8988T (cell line): Measurements from ENCODE around the gene KCTD2.

ENCODE experiments used
- DNase-seq: peaks from one replicate; pipeline ENCODE4 v3.0.0; 2011

Gene KCTD2

DNA sequence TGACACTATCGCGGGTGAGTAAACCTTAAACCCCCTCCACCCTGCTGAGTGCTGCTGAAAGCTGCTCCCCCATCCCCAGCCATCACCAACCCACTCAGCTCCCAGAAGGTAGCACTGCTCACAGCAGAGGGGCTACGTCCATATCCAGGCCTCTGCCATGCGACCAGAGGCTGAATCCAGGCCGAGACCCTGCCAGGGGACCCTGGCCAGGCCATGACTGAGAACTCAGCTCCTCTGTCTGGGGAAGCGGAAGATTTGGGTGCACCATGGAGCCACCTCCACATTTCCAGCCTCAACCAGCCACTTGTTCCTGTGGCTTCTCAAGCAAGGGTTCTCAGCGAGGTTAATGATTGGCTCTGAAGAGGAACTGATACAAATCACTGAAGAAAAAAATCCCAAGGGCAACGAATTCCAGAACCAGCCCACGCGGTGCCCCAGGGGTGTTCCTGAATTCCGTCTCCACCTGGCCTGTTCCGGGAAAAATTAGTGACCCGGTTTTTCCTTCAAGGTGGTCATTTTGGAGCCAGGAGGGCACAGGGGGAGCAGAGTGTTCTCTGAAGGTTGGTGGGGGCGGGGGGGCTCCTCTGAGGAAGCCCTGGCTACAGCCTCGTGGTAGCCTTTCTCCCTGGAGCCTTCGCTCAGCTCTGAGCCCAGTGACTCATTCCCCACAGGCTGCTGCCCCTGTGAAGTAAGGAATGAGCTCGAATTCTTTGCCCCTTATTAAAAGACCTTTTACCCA is 31.4 kb downstream of the KCTD2 start:
- DNase-seq = peak; percentile 61

DNA sequence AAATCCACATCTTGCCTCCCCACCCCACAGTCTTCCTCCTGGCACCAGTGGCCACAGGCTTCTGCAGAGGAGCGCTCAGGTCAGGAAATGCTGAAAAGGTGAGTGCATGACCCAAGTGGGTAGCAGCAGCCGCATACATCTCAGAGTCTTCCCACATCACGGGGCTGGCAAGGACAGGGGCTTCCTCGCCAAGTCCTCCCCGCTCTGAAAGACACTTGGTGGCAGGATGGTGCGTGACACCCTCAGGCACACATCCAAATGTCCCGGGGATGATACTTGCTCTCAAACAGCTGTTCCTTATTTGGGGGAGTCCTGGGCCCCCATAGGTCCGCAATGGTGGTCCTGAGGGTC is 32.0 kb downstream of the KCTD2 start:
- no peak for DNase-seq

DNA sequence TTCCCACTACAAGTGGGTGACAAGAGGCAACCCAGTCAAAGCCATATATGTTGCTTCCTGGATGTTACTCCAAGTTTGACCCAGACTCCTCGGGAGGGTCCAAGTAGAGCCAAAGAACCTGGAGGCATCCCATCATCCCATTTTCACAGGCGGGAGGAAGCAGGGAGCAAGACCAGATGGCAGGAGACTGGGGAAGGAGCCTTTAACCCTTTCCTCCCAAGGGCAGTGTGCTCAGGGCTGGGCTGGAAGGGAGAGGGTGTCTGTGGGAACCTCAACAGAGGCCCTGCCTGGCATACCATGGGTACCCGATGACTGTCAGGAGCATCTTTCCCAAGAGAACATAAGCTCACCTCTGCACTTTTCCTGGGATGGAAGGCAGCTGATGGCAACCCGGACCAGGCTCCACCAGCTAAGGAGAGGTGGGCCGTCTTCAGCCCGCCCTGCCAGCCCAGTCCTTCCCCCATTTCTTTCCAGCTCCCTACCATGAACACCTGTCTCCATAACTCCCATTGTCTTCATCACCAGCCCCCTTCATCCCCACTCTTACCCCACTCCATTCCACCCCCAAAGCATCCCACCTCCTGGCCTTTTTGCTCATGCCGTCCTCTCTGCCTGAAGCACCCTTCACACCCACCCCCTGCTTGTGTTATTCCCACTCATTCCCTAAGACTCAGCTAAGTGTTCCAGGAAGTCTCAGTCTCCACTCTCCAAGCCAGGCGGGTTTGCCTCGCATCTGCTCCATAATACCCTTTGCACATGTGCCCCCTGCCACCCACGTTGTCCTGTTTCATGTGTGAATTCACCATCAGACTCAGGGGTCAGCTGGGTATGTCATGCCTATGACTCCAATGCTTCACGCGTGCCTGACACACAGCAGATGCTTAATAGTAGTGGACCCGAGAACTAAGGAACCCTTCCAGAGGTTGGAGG is 34.9 kb downstream of the KCTD2 start:
- no peak for DNase-seq

DNA sequence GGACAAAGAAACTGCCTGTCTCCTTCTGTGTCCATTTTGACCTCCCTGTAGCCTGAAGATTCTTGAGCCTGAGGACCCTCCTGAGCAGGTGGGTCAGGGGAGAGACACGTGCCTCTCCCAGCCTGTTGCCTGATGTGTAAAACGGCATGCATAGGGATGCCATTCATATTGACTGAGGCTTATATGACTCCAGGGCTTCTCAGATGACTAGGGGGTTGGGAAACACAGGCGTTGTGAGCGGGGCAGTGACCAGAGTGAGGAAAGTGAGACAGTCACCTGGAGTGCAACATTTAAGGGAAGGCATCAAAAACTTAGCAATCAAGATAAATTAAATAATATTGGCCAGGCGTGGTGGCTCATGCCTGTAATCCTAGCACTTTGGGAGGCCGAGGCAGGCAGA is 35.7 kb downstream of the KCTD2 start:
- DNase-seq = no peak

DNA sequence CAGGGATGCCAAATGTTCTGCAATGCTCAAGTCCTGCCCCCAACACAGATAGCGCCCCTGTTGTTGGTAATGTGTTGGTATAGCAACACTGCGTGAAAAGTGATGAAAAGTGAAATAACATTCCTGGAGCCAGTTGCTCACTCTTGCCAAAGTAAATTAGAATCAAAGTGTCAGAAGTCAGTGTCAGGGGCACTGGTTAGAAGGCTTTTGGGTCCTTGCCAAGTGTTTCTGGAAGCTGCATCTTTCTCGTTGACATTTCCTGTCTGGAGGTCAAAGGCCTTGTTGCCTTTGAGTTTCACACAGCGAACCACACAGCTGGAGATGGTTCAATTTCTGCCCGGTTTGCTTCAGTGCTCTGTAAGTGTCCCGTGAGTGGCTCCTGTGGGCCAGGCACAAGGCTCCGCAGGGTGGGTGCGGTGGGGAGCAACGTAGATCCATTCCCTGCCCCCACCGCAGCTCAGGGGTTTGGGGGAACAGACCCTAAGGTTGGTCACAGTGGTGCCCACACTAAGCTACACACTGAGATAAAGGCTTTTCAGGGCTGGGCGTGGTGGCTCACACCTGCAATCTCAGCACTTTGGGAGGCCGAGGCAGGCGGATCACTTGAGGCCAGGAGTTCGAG is 37.1 kb downstream of the KCTD2 start:
- no peak for DNase-seq

DNA sequence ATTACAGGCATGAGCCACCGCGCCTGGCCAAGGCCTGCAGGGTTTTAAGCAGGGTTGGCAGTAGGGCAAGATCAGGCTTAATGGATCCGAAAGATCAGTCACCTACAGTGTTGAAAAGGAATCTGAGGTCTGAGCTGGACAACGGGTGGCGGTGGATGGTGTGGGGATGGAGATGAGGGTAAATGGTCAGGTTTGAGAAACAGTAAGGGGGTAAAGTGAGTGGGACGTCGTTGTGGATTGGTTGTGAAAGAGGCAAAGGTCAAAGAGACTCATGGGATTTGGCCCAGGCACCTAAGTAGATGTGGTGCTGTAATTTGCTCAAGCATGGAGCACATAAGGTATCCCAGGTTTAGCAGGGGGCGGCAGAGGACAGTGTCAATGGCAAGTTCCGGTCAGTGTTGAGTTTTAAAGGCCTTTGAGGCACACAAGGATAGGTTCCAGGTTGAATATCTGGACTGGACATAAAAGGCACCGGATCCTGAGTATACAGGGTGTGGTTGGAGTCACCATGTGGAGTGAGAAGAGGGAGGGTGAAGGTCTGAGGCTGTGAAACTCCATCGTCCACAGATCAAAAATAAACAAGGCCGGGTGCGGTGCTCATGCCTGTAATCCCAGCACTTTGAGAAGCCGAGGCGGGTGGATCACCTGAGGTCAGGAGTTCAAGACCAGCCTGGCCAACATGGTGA is 39.6 kb downstream of the KCTD2 start:
- no peak for DNase-seq

DNA sequence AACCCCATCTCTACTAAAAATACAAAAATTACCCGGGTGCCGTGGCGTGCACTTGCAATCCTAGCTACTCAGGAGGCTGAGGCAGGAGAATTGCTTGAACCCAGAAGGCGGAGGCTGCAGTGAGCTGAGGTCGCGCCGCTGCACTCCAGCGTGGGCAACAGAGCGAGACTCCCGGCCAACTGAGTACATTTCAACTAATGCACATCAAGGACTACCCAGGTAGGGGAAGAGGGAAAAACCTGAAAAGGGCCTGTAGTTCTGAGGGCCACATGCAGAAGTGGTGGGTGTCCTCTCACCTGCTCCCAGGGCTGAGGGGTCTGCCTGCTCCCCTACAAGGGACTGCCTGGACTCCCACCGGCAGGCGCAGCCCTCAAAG is 40.1 kb downstream of the KCTD2 start:
- DNase-seq = no peak

DNA sequence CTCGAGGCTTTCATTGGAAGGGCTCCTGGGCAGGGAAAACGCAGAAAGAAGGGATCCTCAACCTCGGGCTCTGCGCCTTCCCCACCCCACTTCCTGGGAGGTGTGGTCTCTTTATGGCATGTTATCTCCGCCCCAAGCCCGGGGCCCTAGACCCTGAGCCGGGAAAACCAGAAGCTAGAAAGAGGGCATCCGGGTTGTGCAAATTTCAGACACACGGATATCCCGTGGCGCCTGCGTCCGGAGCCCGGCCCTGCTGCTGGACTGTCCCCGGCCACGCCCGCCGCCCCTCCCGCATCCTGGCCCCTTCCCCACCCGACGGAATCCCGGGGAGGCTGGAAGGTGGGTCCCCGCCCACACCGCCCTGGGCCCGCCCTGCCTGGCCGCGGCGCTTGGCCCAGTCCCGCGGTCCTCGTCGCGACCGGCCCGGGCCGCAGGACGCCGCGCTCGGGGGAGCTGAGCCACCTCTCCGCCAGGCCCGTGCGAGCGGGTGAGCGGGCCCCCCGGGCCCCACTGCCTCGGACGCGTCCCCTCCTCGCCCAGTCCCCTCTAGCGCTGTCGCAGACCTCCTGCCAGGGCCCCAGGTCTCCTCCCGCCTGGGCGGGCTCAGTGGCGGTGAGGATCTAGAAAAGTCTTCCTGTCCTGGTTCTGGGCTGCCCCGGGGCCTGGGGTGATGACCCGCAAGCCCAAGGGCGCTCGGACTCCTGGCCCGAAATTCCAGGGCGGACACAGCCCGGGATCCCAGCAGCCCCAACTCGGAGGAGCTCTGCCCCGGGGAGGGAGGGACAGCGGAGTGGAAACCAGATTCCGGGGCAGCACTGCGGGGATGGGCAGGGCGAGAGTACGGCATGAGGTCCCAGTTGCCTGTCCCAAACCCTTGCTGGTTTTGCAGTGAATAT is 40.8 kb downstream of the KCTD2 start, which contains the start of gene SLC16A5:
Gene SLC16A5, plus strand, starts transcription at position 397 of the 896 bp plus-strand sequence. CDS start 5,683 bp downstream, outside the sequence.
- peak; percentile 83 for DNase-seq

DNA sequence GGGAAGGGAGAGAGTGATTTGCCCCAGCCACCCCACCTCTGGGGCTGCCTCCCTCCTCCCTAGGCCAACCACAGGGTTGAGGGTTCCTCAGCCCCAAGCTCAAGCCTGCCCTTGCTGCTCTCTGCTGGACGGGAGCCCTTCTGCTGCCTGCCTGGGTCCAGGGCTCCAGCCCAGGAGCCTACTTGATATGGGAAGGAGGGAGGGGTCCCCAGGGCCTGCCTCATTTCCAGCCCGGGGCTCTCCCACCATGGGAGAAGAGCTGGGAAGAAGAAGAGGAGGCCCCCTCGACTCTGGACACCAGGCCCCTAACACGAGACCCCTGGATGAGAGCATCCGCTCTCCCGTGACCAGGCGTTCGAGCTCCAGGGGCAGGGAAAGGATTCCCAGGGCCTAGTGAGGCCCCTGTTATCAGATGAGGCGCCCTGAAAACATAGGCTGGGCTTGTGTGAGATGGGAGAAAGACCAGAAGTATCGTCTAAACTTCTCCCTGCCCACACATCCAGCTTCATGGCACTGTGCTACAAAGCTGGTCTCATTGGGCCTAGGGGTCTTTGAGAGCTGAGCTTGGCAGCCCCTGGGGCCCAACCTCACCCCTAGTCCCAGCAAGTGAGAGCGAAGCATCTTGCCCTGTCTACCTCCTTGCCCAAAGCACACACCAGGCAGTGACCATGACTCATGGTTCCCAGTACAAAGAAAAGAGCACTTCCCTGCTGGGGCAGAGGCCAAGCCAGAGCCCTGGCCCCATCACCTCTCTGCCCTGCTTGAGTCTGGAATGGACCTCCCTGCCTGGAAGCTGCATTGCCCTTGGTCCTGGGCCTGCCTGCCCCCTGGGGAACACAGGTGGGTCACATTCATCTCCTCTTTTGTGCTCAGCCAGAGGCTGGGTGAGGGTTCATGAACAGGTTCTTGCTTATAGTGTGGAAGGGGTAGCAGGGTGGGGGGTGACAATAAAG is 41.7 kb downstream of the KCTD2 start:
- DNase-seq = no peak

DNA sequence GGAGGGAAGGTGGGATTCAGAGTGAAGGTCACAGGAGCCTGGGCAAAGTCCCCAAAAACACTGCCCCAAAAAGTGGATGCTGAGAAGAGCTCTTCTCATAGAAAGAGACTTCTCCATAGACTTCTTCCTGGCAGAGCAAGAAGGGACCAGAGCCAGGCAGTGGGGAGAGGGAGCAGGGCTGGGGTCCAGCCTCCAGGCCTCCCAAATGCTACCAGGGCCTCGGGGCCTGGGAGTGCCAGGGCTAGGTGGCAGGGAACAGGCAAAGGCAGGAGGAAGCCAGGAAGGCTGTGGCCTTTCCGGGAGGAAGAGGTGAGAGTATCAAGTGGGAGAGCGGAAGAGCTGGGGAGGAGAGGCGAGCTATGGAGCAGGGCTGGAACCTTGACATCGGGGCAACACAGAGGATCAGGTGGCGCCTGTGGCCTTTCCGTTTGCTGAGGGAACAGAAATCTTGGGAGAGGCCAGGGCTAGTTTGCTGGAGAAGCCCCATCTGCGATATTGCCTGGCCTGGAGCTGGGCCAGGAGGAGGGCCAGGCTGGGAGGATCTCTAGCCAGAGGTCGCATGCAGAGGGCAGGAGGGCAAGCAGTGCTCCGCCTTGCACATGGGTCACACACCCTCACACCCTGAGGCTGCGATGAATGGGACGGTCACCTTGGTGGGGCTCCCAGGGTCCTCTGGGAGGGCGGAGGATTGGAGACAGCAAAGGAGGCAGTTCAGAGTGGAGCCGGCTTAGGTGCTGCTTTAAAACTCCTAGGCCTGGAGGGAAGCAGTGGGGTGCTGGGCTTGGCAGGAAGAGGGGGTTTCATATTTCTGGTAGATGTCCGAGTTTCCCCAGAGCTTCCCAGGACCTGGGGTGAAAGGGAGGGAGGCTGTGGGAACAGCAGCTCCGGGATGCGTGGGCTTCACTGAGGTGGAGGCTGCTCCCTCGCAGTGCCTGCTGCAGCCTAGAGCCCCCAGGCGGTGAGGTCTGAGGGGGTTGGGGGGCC is 44.1 kb downstream of the KCTD2 start:
- DNase-seq = no peak

DNA sequence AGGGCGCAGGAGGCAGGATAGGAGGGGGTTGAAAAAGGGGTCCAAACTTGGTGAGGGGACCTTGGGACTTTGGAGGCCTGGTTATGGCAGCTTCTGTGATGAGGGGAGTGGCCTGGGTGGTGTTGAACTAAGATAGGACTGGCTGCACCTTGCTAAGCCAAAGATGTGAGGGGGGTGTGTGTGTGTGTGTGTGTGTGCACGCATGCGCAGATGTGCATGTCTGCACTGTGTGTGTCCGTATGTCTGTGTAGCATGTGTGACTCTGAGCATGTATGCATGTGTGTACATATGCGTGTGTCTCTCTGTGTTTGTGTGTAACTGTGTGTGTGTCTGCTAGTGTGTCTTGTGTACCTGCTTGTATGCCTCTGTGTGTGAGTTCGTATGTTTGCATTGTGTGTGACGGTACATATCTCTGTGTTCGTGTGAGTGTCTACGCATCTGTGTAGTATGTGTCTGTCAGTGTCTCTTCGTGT is 44.9 kb downstream of the KCTD2 start:
- no peak for DNase-seq

DNA sequence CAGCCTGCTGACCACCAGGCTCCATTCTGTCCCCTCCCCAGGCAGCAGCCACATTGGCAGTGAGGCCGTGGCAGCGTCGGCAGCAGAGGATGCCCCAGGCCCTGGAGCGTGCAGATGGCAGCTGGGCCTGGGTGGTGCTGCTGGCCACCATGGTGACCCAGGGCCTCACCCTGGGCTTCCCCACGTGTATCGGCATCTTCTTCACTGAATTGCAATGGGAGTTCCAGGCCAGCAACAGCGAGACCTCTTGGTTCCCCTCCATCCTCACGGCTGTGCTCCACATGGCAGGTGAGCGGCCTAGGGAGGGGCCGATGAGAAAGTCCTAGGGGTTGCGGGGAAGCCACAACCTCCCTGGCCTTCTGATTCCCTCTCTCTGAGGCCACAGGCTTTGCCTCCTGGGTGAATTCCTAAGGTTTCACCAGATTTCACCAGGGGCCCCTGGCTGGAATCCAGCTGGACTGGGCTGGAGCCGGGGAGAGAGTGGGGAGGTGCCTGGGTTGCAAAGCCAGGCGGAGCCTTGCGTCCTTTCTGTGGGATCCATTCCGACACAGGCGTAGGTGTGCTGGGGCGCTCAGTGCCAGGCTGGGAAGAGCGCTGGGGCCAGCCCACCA is 46.6 kb downstream of the KCTD2 start:
- no peak for DNase-seq

DNA sequence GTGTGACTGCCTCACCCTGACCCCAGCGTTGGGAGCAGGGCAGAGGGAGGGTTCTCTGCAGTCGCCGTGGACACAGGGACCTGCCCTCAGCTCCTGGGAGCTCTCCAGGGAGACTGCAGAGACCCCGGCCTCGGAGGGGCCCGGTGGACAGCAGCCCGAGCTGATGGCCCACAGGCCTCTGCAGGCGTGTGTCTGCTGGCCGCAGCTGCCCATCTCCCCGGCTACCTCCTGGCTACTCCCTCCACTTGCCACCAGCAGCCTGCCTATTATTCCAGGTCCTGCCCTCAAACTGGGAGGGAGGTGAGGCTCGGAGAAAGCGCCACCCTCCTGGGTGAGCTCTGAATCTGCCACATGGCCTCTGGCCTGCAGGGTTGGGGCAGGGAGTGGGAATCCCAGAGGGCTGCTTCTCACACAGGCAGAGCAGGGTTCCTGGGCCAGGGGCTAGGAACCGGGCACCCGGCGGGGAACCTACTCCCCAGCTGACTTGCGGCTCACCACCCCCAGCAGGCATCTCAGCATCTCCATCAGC is 47.9 kb downstream of the KCTD2 start:
- DNase-seq = no peak

DNA sequence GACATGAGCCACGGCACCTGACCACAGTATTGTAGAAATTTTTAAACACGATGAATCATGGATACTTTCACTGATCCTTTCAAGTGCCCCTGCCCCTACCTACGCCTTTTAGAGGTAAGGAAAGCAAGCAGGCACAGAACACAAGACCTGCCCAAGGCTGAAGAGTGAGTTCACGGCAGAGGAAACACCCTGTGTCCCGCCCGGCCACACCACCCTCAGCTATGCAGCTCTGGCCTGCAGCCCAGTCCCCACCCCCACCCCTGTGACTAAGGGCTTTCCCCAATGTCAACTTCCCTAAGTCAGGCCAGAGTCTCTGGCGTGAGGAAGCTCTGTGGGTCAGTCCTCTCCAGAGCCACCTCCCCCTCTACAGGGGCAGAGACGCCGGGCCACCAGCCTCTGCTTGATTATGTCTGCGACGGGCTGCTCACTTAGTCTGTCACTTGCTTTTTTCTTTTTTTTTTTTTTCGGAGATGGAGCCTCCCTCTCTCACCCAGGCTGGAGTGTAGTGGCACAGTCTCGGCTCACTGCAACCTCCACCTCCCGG is 49.1 kb downstream of the KCTD2 start:
- DNase-seq = peak; percentile 59

DNA sequence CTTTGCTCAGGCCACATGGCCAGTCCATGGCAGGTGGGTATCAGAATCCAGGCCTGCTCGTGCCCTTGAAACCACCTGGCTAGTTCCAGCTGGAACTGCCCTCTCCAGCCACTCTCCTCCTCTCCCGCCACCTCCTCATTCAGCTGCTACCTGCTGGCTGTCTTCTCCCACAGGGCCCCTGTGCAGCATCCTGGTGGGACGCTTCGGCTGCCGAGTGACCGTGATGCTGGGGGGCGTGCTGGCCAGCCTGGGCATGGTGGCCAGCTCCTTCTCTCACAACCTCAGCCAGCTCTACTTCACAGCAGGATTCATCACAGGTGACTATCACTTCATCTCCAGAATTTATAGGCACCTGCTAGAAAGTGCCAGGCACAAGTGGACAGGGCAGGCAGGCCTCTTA is 50.8 kb downstream of the KCTD2 start:
- no peak for DNase-seq

DNA sequence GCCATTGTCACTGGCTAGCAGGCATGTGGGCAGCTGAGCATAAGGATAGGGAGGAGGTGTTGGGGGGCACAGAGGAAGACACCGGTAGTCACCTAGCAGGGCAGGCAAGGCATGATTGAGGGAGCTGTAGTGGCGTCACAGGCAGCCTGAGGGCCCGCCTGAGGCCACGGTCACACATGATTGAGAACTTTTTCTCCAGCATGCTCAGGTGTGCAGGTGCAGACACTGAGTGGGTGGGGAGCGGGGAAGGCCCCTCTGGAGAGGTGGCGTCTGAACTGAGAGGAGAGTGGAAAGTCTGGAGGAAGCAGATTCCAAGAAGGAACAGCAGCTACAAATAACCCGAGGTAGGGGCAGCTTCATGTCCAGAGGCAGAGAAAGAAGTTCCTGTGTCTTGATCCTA is 51.8 kb downstream of the KCTD2 start:
- DNase-seq = no peak

DNA sequence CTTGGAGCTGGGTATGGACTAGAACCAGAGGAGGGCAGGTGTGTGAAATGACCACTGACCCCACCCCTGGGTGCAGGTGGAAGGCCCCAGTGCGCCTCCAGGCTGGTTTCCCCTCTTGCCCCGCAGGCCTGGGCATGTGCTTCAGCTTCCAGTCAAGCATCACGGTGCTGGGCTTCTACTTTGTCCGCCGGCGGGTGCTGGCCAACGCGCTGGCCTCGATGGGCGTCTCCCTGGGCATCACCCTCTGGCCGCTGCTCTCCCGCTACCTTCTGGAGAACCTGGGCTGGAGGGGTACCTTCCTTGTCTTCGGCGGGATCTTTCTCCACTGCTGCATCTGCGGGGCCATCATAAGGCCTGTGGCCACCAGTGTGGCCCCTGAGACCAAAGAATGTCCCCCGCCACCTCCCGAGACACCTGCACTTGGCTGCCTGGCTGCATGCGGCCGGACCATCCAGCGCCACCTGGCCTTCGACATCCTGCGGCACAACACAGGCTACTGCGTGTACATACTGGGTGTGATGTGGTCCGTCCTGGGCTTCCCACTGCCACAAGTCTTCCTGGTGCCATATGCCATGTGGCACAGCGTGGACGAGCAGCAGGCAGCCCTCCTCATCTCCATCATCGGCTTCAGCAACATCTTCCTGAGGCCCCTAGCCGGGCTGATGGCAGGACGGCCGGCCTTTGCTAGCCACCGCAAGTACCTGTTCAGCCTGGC is 53.0 kb downstream of the KCTD2 start:
- DNase-seq = no peak

DNA sequence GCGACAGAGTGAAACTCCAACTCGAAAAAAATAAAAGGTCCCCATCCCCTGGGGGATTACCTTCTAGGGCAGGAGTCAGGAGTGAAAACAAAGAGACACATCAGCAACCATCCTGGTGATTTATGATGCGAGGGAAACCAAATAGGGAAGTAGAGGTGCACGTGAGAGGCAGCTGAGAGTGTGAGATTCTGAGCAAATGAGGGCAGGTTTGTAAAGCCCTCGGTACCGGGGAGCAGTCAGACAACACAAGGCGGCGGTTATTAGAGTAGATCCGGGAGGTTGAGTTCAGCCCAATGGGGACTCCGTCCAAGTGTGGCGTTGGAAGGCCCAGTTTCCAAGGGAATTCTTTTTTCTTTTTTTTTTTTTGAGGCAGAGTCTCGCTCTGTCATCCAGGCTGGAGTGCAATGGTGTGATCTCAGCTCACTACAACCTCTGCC is 55.4 kb downstream of the KCTD2 start:
- DNase-seq = no peak
